ENCODE measurements around the gene ST3GAL4.

GRCh38 chr11:126384449-126385070, 29.1 kb downstream of the ST3GAL4 start:
- TF ChIP-seq CTCF (conservative IDR thresholded peaks at IDR 0.05) (no peak), ZFX (IDR thresholded peaks at IDR 0.05) (no peak)
